HG03342 (cell line): ENCODE results near the gene RTP5.
A peak's percentile ranks its signal among the peaks of the same experiment; 100 is the strongest.

Experiments used
- ATAC-seq: cut with Tn5 transposase; IDR thresholded peaks from one replicate; pipeline ENCODE4 v1.9.1; 2021; ENCODE audit warnings: mild to moderate bottlenecking, moderate library complexity; ENCODE audit not compliant: unreplicated experiment

Gene RTP5

DNA sequence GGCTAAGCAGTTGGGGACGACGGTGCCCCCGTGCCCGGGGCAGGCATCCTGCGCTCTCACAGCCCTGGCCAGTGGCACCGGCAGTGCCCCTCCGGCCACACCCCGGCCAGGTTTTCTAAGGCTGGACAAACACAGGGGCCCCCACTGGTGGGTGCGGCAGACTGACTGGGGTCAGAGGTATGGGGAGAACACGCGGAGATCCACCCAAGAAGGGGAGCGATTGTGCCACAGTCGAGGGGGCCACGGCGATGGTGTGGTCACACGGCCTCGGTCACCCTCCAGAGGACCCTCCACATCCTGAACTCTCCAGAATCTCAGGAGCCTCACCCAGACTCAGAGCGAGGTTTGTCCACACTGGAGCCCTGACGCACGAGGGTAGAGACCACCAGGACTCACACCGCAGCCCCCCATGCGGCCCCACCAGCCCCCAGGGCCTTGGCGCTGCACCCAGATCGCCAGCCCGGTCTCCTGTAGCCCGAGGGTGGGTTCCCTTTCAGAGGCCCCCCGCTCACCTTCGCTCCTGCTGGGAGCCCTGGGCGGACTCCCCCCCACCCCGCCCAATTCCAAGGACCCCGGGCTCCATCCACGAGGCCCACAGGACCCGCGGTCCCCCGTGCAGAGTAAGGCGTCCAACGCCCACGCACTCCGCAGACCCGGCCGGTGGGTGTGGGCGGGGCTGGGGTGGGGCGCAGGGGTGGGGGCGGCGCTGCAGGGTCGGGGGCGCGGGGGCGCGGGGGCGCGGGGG, 26.0 kb upstream of the RTP5 start:
- peak; percentile 6 for ATAC-seq

DNA sequence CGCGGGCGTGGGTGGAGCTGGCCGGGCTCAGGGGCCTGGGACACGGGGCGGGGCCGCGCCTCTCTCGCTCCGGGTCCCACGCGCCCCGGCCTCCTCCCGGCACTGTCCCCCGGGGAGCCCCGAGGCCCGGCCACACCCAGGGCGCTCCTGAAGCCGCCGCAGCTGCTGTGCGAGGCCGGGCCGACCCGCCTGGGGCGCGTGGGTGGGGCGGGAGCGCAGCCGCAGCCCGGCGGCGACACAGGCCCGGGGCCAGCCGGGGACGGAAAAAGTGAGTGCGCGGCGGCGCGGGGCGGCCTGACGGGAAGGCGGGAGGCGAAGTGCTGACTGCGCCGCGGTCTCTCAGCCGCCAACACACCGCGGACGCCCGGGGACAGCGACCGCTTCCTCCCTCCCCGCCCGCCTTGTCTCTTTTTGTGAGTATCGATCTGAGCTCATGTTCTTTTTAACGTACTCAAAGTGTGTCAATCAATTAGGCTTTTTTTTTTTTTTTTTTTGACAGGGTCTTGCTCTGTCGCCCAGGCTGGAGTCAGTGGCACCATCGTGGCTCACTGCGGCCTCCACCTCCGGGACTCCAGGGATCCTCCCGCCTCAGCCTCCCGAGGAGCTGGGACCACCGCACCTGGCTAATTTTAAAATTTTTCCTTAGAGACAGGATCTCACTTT, 25.3 kb upstream of the RTP5 start:
- ATAC-seq = peak; percentile 72

DNA sequence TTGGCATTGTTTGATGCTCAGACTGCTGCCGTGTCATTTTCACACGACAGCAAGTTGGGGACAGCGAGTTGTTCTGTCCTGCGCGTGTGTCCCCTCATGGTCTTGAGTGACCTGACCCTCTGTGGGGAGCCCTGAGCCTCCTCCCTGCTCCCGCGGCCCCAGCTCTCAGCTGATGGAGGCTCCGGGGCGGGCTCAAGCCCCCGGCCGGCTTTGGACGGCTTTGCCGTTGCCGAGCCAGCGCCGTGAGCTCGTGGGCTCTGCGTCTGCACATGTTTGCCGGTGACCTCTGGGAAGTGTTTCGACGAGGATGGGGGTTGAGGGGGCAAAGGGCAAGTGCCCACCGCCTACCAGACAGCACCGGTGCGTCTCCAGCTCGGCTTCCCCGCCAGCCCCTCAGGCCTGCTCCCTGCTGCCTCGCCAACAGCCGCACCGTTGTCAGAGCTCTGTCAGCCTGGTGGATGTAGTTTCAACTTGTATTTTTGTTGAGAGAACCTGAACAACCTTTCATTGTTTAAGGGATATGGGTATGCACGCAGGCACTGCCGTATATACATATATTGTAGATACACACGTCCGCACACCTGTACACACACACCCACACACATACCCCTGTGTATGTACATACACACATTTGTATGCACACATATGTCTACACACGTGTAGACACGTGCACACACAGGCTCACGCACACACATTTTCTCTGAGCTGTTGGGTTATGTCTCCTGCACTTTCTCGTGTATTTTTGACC, 24.5 kb upstream of the RTP5 start:
- no peak for ATAC-seq

DNA sequence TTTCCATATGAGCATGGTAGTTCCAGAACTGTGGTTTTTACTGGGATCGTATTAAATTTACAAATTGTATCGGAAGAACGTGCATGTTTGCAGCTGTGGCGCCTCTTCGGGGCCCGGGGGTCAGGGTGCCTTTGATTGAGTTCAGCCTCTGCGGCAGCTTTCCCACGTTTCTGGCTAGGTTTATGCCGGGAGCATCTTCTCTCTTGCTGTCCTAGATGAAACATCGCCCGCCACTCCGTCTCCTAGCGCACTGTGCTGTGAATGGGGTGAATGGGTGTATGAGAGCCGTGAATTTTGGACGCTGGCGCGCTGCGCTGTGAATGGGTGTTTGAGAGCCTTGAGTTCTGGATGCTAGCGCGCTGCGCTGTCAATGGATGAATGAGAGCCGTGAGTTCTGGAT, 23.1 kb upstream of the RTP5 start:
- ATAC-seq = no peak

DNA sequence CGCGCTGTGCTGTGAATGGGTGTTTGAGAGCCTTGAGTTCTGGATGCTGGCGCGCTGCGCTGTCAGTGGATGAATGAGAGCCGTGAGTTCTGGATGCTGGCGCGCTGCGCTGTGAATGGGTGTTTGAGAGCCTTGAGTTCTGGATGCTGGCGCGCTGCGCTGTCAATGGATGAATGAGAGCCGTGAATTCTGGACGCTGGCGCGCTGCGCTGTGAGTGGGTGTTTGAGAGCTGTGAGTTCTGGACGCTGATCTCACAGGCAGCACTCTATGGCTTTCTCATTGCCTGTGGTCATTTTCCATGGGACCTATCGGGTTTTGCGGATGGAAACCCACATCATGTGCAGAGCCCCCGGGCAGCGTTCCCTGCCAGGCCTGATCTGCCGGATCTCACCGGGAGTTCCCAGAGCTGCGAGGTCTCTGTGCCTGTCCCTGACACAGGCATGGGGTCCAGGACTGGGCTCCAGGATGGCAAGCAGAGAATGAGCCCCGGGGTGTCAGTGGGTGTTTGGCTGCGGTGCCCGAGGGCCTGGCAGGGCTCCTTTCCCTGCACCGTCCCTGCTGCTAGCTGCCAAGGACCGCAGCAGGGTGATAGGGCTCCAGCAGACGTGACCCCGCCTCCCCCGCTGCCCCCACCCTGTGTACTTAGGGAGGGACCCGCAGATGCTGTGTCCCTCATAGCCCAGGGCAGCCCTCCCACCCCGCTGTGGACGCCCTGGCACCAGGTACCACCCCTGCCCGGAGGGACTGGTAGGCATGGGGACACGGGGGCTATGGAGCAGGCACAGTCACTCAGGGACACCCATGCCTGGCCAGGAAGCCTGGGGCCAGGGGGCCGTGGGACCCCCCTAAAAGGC, 20.5 kb upstream of the RTP5 start:
- ATAC-seq = no peak

DNA sequence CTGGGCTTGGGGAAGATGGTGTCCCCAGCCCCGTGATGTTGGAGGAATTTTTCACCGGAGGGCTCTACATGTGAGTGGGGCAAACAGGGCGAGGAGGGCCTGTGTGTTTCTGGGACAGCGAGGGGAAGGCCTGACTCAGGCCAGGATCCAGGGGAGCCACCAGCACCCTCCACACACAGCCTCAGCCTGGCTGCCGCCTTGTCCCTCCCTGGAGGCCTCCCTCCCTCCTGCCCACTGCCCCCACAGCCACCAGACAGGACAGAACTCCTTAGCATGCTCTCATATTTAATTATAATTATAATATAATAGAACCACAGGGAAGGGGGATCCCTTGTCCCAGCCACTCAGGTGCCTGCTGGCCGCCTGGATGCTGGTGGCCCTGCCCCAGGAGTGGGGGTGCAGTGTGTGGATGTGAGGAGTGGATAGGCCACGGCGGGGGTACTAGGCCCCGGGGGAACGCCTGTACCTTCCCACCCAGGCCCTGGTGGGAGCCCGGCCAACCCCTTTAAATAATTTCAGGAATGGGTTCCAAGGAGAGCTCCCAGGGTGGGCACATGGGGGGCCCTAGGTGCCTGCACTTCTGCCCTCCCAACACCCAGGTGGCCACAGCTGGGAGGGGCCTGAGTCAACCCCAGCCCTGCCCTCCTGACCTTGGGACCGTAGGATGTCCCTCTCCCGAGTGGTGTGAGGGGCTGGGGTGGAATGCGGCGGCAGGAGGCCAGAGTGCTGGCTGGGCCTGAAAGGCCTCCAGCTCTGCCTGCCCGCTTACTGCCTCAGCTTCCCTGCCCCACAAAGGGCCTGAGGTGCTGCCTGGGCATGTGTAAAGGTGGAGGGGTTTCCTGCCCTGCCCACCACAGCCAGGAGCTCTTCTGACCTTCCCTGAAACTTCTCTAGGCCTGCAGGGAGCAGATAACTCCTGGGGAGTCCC, 19.6 kb upstream of the RTP5 start:
- no peak for ATAC-seq

DNA sequence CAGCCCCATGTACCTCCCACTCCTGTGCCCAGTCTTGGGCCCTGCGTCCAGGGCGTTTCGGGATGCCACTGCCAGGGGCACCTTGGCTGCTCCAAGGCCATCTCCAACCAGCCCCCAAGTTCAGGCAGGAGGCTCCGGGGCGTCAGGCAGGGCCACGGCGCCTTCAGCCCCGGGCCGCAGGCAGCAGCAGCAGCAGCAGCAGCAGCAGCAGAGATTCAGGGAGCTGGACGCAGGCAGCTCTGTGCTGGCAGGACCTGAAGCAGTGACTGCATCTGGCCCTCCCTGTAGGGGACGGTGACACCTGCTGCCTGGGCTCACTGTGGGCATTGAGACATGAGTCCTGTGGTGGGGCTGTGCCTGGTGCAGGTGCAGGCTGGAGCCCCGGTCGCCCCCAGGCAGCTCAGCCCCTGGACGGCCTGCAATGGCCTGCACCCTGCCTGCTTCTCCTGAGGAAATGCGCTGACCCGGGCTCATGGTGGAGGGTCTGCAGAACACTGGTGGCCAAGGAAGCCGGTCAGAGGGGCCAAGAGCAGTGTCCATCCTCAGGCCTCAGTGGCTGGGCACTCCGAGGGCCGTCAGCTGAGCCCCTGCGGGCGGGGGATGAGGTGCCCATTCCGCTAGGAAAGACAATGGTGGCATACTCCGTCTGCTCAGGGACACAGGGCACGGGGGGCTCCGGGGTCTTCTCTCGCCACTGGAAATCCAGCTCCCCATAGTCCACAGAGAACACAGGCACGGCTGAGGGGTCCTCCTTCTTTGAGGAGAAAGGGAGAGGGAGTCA, 18.8 kb upstream of the RTP5 start:
- no peak for ATAC-seq

DNA sequence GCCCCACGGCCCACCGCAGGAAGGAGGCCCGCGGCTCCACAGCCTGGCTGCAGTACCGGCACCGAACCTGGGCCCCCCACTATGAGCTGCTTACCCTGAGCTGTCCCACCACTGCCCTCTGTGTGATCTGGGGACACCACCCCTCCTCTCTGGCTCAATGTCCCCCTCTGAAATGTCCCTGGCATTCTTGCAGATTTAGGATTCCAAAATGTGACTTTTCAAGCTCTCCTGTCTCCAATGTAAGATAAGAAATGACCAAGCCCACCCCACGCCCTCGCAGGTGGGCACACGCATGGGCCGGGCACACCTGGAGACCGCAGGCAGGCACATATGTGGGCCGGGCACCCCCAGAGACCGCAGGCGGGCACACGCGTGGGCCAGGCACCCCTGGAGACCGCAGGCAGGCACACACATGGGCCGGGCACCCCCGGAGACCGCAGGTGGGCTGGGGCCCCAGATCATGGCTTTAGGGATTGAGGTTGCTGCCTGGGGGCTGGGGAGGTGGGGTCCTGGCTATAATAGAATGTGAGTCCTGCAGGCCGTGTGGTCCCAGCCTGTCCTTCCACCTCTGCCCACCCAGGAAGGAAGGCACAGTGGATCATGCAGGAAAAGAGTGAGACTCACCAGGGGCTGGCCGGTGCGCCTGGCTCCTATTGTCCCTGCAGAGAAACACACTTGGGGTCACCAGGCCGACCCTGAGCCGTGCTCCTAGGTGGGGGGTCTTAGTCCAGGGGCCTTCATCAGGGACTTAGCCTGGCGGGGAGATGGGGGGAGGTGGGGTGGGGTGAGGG, 18.0 kb upstream of the RTP5 start:
- ATAC-seq = no peak

DNA sequence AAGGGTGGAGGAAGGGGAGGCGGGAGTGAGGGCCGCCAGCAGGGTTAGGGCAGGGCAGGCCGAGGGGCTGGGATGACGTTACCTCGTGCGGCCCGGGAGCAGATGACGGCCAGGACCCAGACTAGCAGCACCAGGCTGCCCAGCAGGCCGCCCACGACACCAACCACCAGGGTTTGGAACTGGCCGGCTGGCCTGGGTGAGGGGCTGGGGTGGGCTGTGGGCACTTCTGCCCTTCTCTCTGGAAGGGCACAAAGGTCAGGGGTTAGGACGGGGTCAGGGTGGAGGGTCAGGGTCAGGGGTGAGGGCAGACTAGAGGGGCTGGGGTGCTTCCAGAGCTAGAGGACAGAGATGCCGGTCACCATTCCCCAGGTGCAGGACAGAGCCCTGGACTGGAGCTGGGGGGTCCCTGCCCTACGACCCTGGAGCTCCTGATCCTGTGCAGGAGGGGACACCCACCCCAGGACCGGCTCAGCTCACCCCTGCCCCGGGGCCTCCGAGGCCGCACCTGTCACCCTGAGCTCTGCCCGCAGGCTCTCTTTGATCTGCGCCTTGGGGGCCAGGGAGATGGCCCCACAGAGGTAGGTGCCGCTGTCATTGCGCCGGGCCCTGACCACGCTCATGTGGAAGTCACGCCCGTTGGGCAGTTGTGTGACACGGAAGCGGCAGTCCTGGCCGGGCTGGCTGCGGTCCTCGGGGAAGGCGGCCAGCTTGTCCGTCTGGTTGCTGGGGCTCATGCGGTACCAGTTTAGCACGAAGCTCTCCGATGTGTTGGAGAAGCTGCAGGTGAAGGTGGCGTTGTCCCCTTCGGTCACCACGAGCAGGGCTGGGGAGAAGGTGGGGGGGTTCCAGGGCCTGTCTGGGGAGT, 17.2 kb upstream of the RTP5 start:
- ATAC-seq = no peak

DNA sequence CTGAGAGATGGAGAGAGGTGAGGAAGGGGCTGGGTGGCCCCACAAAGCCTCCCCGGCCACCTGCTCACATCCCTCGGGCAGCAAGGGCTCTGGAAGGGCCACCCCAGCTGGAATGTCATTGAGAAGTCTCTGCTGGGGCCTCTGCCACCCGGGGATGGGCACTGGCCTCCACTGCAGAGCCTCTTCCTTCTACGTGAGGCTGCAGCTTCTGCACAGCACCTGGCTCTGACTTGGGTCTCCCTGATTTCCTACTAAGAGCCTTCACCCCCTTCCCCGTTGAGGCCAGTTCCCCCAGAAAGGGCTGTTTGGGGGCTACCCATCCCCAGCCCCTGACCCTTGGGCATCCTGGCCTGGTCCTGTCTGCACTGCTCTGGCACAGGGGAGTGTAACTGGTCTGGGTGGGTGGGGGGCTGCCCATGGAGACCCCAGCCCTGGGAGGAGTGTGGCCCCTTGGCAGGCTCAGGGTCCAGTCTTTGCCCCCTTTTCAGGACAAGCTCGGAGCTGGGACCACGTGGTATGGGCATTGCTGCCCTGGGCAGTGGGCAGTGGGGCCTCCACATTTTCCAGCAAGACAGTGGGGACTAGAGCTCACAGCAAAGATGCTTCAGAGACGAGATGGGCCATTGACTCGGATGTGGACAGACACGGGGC, 16.4 kb upstream of the RTP5 start:
- ATAC-seq = no peak

DNA sequence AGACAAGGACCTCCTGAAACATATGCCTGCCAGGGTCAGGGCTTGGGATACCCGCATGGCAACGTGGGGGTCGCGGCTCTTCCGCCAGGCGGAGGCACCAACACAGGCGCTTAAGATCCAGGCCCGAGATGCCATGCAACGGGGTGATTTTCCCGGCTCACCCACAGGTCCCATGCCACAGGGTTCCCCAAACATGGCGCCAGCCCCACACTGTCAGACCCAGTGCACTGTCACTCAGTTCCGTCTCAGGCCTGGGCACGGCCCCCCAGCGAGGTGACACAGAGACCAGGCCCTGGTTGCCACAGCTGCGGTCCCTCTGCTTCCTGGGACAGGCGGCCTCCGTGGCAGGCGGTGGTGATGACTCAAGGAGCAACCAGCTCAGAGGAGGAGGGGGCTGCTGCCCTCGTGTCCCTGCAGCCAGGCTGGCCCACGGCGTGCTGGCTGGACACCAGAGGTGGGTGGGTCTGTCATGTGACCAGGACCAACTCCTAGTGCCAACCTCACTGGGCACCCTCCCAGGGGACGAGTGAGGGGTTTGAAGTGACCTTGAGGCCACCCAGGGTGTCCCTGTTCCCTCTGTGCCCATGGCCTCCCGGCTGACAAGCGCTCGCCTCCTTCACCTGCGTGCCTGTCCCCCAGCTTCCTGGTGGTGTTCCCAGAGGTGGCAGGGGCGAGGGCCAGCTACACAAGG, 15.7 kb upstream of the RTP5 start:
- no peak for ATAC-seq

DNA sequence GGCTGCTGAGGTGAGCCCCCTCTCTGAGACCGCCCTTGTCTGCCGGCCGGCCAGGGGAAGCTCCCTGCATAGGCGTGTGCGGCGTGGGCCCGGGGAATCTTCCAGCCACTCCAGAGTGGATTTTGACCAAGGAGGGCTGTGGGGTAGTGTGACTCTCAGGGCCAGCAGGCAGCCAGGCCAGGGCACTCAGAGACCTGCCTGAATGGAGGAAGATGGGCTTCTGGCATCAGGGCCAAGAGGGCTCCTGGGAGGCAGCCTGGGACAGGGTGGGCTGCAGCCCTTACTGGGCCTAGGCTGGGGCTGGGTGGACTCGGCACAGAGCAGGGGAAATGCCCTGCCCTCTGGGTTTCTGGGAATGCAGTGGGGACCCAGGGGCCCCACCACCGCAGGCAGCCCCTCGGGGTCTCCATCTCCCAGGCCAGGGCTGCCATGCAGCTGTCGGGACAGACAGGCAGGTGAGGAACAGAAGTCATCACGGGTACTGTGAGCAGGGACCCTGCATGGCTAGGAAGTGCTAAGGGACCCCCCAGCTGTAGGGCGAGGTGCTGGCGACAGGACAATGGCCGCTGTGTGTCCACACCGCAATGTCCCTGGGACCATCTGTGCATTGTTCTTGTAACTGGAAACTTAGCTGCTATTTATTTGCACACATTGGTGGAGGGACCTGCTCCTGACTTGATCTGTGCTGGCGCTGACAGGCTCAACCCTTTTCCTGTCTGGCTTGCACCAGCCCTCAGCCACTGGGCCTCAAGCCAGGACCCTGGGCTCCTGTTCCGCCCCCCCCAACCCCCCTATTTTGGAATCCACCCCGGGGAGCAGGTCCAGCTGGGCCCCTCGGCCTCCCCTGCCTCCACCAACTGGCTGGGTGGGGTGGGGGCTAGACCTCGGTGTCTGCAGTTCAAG, 14.9 kb upstream of the RTP5 start:
- ATAC-seq = no peak

DNA sequence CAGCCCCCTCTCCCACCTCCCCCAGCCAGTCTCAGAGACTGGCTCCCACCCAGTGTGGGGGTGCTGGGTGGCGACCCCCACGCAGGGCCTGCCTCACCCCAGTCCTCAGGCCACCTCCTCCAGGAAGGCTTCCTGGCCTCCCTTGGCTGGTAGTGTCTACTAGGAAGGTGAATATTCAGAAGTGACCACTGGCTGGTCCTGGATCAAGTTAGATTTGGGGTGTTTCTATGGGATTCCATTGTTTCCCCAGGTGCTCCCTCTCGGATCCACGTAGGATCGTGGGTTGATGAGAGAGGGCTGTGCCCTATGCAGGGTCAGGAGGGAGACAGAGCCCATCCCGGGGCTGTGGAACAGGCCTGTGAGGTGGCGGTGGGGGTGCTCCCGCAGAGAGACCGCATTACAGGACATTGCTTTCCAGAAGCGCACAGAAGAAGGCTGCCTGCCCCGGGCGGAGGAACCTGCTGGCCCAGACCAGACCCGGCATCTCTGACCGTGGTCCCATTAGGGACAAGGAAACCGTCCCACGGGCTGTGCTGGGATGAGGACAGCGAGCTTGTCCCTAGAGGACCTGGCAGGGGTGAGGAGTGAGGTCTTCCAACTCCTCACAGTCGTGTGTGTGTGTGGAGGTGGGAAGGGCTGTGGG, 14.2 kb upstream of the RTP5 start:
- ATAC-seq = no peak

DNA sequence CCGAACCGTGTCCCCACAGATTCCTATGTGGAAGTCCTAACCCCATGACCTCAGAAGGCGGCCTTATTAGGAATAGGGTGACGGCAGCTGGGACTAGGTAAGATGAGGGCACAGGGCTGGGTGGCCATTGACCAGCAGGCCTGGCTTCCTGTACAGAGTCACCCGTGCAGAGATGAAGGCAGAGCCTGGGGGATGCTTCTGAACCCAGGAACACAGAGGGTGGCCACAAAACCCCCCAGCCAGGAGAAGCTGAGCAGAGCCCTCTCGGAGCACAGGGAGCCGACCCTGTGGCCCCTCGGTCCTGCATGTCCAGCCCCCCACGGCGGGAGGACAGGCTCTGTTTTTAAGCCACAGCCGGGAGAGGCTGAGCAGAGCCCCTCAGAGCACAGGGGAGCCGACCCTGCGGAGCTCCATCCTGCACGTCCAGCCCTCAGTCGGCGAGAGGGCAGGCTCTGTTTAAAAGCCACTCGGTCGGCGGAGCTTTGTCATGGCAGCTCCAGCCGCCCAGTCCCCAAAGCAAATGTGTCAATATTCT, 13.6 kb upstream of the RTP5 start:
- no peak for ATAC-seq
